Measurements from ENCODE around the gene SH3BP5L. TPM values are rescaled to one million over a fixed set of nuclear protein-coding genes. Genes with fewer than 3 reads are reported as not detected.

SH3BP5L gene
- total and polyA plus RNA-seq, 4 donors = 16.3 to 37.8 (median 30.0) TPM

- no peaks in the 10 kb centered on the region for H3K4me1 ChIP-seq (ENCODE audit: control insufficient read depth, insufficient read depth, low read length)
- H3K9me3 ChIP-seq (ENCODE audit: control insufficient read depth, insufficient read depth, low read length) = no peaks in the 10 kb centered on the region
- H3K27me3 ChIP-seq (ENCODE audit: control insufficient read depth, insufficient read depth, low read length) = no peaks in the 10 kb centered on the region
- no peak overlapping the region for H3K27ac ChIP-seq (ENCODE audit: low read depth, low read length)
- DNase-seq (ENCODE audit: low read depth in 4 of 6, low spot score in 6 of 6) = no peak
- H3K36me3 ChIP-seq (ENCODE audit: control insufficient read depth, insufficient read depth, low read length) = peaks cover 67% of the 10 kb centered on the region
- 90% methylated on average over 23 of the region's 23 CpGs for WGBS (ENCODE audit: insufficient coverage)
- H3K4me3 ChIP-seq (ENCODE audit: low read depth, low read length) = no peak overlapping the region
Measured at GRCh38 chr1:248812736-248813425, 12.8 kb downstream of the SH3BP5L start.

GRCh38 chr1:248811514-248812490 lies 13.9 kb downstream of the SH3BP5L start:
- H3K27me3 ChIP-seq (ENCODE audit: control insufficient read depth, insufficient read depth, low read length) = no peaks in the 10 kb centered on the region
- WGBS (ENCODE audit: insufficient coverage) = 67% methylated on average over 57 of the region's 57 CpGs
- H3K9me3 ChIP-seq (ENCODE audit: control insufficient read depth, insufficient read depth, low read length) = no peaks in the 10 kb centered on the region
- peaks cover 61% of the 10 kb centered on the region for H3K36me3 ChIP-seq (ENCODE audit: control insufficient read depth, insufficient read depth, low read length)
- H3K27ac ChIP-seq (ENCODE audit: low read depth, low read length) = no peak overlapping the region
- H3K4me3 ChIP-seq (ENCODE audit: low read depth, low read length) = no peak overlapping the region
- no peaks in the 10 kb centered on the region for H3K4me1 ChIP-seq (ENCODE audit: control insufficient read depth, insufficient read depth, low read length)
- DNase-seq (ENCODE audit: low read depth in 4 of 6, low spot score in 6 of 6) = no peak

DNA sequence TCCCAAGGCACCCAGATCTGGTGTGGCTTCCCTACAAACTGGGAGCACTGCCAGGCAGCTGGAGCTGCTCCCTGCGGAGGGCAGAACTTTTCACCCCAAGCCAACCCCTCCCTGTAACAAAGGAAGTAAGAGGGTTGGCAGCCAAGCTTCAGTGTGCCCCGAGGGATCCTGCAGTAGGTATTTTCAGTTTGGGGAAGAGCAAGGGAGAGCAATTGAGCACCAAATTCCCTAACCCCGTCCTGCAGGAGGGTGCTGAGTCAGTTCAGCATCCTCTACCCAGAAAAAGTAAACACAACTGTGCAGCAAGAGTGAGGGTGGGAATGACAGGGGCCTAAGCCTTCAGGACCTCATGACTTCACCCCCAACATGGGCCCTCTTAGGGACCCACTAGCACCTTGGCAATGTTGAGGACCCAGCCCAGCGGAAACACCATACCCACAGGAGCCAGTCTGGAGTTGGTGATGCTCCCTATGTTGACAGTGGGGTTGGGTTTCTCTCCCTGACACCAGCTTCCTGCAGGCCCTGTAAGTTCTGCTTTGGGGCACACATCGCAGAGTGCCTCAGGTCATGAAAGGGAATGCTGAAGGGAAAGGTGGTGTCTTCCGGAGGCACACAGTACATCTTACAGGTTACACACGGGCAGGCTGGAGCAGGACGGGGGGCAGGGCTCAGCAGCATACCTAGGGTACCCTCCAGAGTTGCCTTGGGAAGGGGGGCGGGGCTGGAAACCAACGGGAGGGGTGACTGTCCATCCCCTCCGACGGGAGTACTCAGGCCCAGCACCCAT lies 14.8 kb downstream of the SH3BP5L start:
- Histone ChIP-seq H3K27me3 (ENCODE audit: control insufficient read depth, insufficient read depth, low read length) (no peaks in the 10 kb centered on the region), H3K27ac (ENCODE audit: low read depth, low read length) (no peak overlapping the region), H3K9me3 (ENCODE audit: control insufficient read depth, insufficient read depth, low read length) (no peaks in the 10 kb centered on the region), H3K4me1 (ENCODE audit: control insufficient read depth, insufficient read depth, low read length) (no peaks in the 10 kb centered on the region), H3K36me3 (ENCODE audit: control insufficient read depth, insufficient read depth, low read length) (peaks cover 52% of the 10 kb centered on the region), H3K4me3 (ENCODE audit: low read depth, low read length) (no peak overlapping the region)
- DNase-seq (ENCODE audit: low read depth in 4 of 6, low spot score in 6 of 6) = no peak
- WGBS (ENCODE audit: insufficient coverage) = 71% methylated on average over 8 of the region's 12 CpGs

GRCh38 chr1:248810000-248810726 lies 15.6 kb downstream of the SH3BP5L start:
- Histone ChIP-seq H3K36me3 (ENCODE audit: control insufficient read depth, insufficient read depth, low read length) (peaks cover 45% of the 10 kb centered on the region), H3K27ac (ENCODE audit: low read depth, low read length) (no peak overlapping the region), H3K27me3 (ENCODE audit: control insufficient read depth, insufficient read depth, low read length) (no peaks in the 10 kb centered on the region), H3K4me1 (ENCODE audit: control insufficient read depth, insufficient read depth, low read length) (no peaks in the 10 kb centered on the region), H3K4me3 (ENCODE audit: low read depth, low read length) (no peak overlapping the region), H3K9me3 (ENCODE audit: control insufficient read depth, insufficient read depth, low read length) (no peaks in the 10 kb centered on the region)
- no peak for DNase-seq (ENCODE audit: low read depth in 4 of 6, low spot score in 6 of 6)
- 72% methylated on average over 5 of the region's 10 CpGs for WGBS (ENCODE audit: insufficient coverage)

DNA sequence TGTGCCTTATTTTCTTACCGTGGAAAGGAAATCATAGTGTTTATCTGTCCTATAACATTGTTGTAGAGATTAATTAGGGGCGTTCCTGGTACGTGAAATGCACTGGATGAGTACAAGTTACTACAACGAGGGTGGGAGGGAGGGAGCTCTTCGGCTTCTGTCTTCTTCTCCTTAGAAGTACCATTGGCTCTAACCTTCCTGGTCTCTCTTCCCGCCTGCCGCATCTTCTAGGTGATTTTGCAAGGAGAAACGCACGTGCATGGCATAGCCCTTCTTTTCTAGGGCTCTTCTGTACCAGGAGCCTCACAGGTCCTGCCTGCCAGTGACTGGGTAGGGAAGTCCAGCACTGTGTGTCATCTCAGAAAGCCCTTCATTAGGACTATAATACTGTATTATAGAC lies 16.8 kb downstream of the SH3BP5L start:
- Histone ChIP-seq H3K9me3 (ENCODE audit: control insufficient read depth, insufficient read depth, low read length) (no peaks in the 10 kb centered on the region), H3K27me3 (ENCODE audit: control insufficient read depth, insufficient read depth, low read length) (no peaks in the 10 kb centered on the region), H3K36me3 (ENCODE audit: control insufficient read depth, insufficient read depth, low read length) (peaks cover 34% of the 10 kb centered on the region), H3K4me1 (ENCODE audit: control insufficient read depth, insufficient read depth, low read length) (no peaks in the 10 kb centered on the region), H3K27ac (ENCODE audit: low read depth, low read length) (no peak overlapping the region), H3K4me3 (ENCODE audit: low read depth, low read length) (no peak overlapping the region)
- no CpG with 5 or more reads among the region's 9 CpGs for WGBS (ENCODE audit: insufficient coverage)
- no peak for DNase-seq (ENCODE audit: low read depth in 4 of 6, low spot score in 6 of 6)

- Histone ChIP-seq H3K36me3 (ENCODE audit: control insufficient read depth, insufficient read depth, low read length) (peaks cover 17% of the 10 kb centered on the region), H3K4me3 (ENCODE audit: low read depth, low read length) (no peak overlapping the region), H3K27me3 (ENCODE audit: control insufficient read depth, insufficient read depth, low read length) (no peaks in the 10 kb centered on the region), H3K9me3 (ENCODE audit: control insufficient read depth, insufficient read depth, low read length) (no peaks in the 10 kb centered on the region), H3K27ac (ENCODE audit: low read depth, low read length) (no peak overlapping the region), H3K4me1 (ENCODE audit: control insufficient read depth, insufficient read depth, low read length) (no peaks in the 10 kb centered on the region)
- 42% methylated on average over 14 of the region's 15 CpGs for WGBS (ENCODE audit: insufficient coverage)
- DNase-seq (ENCODE audit: low read depth in 4 of 6, low spot score in 6 of 6) = peak in 5 of 6 donors; percentile 7 to 81 (median 26)
Measured at GRCh38 chr1:248807067-248807737, 18.5 kb downstream of the SH3BP5L start.

DNA sequence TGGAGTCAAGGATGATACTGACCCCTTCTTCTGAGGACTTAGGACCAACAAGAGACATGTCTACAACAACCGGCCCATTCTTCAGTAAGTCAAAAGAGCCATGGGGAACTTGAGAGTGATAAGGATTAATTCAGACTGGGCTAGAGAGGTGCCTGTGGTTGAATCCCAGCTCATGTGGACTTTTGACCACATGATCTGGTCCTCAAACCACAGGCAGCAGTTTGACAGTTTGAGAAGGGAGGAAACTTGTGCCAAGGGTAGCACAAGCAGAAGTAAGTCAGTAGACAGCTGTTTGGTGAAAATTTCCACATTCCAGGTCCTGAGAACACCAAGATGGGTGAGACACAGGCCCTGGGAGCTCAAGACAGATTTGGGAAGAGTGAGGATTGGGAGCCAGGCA lies 19.8 kb downstream of the SH3BP5L start:
- no CpG with 5 or more reads among the region's 1 CpG for WGBS (ENCODE audit: insufficient coverage)
- Histone ChIP-seq H3K27me3 (ENCODE audit: control insufficient read depth, insufficient read depth, low read length) (no peaks in the 10 kb centered on the region), H3K4me1 (ENCODE audit: control insufficient read depth, insufficient read depth, low read length) (no peaks in the 10 kb centered on the region), H3K9me3 (ENCODE audit: control insufficient read depth, insufficient read depth, low read length) (no peaks in the 10 kb centered on the region), H3K4me3 (ENCODE audit: low read depth, low read length) (no peak overlapping the region), H3K27ac (ENCODE audit: low read depth, low read length) (no peak overlapping the region), H3K36me3 (ENCODE audit: control insufficient read depth, insufficient read depth, low read length) (peaks cover 4% of the 10 kb centered on the region)
- no peak for DNase-seq (ENCODE audit: low read depth in 4 of 6, low spot score in 6 of 6)

DNA sequence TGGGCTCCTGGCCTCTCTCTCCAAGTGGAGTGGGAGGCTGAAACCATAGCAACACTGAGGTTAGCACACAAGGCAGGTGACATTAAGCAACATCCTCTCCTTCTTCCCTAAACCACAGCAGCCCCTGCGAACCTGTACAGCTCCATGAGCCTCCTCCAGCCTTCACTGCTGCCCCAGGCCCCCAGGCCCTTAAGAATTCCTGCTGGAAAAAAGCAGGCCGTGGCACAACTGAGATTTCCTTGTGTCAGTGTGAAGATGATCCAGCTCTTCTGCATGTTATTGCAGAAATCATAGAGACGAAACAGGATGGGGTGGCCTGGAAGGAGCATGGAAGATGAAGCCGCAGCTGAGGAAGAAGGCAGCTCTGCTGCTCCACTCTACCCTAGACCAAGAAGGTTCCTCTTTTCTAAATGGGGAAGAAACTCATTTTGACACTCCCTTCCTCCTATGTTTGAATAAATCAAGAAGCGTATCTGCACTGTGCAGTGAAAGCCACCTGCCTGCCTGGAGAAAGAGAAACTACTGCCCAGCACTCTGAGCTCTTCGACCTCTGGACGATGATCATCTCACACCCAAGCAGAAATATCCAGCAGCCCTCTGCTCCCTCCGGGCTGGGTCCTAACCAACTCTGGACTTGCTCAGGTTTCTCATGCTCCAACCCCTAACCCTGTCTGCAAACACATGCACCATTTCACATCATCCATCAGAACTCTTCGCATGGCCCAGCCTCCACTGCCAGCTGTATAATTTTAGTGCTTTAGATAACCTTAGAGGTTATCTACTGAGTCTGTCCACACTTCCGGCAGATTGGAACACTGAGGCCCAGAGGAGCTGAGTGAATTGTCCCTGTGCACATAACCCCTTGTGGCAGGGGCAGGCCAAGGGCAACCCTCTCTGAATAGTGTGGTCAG lies 20.7 kb downstream of the SH3BP5L start:
- Histone ChIP-seq H3K4me3 (ENCODE audit: low read depth, low read length) (no peak overlapping the region), H3K27me3 (ENCODE audit: control insufficient read depth, insufficient read depth, low read length) (no peaks in the 10 kb centered on the region), H3K27ac (ENCODE audit: low read depth, low read length) (no peak overlapping the region), H3K36me3 (ENCODE audit: control insufficient read depth, insufficient read depth, low read length) (no peaks in the 10 kb centered on the region), H3K4me1 (ENCODE audit: control insufficient read depth, insufficient read depth, low read length) (no peaks in the 10 kb centered on the region), H3K9me3 (ENCODE audit: control insufficient read depth, insufficient read depth, low read length) (no peaks in the 10 kb centered on the region)
- no peak for DNase-seq (ENCODE audit: low read depth in 4 of 6, low spot score in 6 of 6)
- 86% methylated on average over 8 of the region's 10 CpGs for WGBS (ENCODE audit: insufficient coverage)

Measured in spinal cord (tissue), 10 donors.